Stomach (tissue), 9 donors: Measurements from ENCODE around the gene KRT24. TPM values are rescaled to one million over a fixed set of nuclear protein-coding genes. Genes with fewer than 3 reads are reported as not detected.
A peak's percentile ranks its signal among the peaks of the same experiment; 100 is the strongest.

Source experiments
- DNase-seq, 2 donors: peaks; one replicate each; pipeline versions ENCODE4 v3.0.0 to v3.0.0-alpha.2; 2013 to 2019
- H3K27ac ChIP-seq, 5 donors: fragments of 200-600 bp in 4 of 5; sonication (generic) in 4 of 5; one replicate each; pipeline ENCODE4 v1.5.1; 2013 to 2019; ENCODE audit warnings: mild to moderate bottlenecking in 1 of 5, moderate library complexity in 1 of 5
- H3K27me3 ChIP-seq, 3 donors: fragments of 200-600 bp; sonication (generic); one replicate each; pipeline ENCODE4 v1.5.1; 2017 to 2019; ENCODE audit warnings: mixed run types in 1 of 3
- H3K36me3 ChIP-seq, 4 donors: fragments of 200-600 bp; sonication (generic); 1 replicate in 3 of 4; 2 replicates in 1 of 4; pipeline ENCODE4 v1.5.1; 2016 to 2019
- H3K4me1 ChIP-seq, 4 donors: fragments of 200-600 bp; sonication (generic); one replicate each; pipeline ENCODE4 v1.5.1; 2016 to 2019
- H3K4me3 ChIP-seq, 4 donors: fragments of 200-600 bp; sonication (generic) in 3 of 4; one replicate each; pipeline ENCODE4 v1.5.1; 2016 to 2019; ENCODE audit warnings: mild to moderate bottlenecking in 1 of 4
- H3K9me3 ChIP-seq, 4 donors: fragments of 200-600 bp; sonication (generic); one replicate each; pipeline ENCODE4 v1.5.1; 2016 to 2019
- CTCF ChIP-seq, 7 experiments: fragments of 450-650 bp in 4 of 7; fragments of 200-600 bp in 3 of 7; sonication (generic) in 3 of 7; IDR thresholded peaks; one replicate each; pipeline ENCODE4 v1.5.1; 2016 to 2019; ENCODE audit warnings: antibody characterized with exemption in 7 of 7, control low read depth in 2 of 7, mild to moderate bottlenecking in 1 of 7
- EP300 ChIP-seq: sonication (generic); formaldehyde crosslinking; IDR thresholded peaks from one replicate; pipeline ENCODE4 v1.6.1; 2017; ENCODE audit warnings: antibody characterized with exemption
- POLR2A ChIP-seq, 4 donors: fragments of 450-650 bp; IDR thresholded peaks; one replicate each; pipeline ENCODE4 v1.6.1; 2016; ENCODE audit warnings: antibody characterized with exemption in 4 of 4, control low read depth in 2 of 4, mild to moderate bottlenecking in 1 of 4, moderate library complexity in 1 of 4
- POLR2AphosphoS5 ChIP-seq, 3 donors: sonication (generic); formaldehyde crosslinking; IDR thresholded peaks; one replicate each; pipeline ENCODE4 v1.6.1; 2016; ENCODE audit warnings: antibody characterized with exemption in 3 of 3
- WGBS, 5 donors: extraction: QIAGEN DNeasy Blood & Tissue Kit in 3 of 5; methylation state at CpG; one replicate each; pipeline versions ENCODE4 v1.1.5 to v1.1.7; 2013 to 2018; 5-methylcytosine and 5-hydroxymethylcytosine counted together
- intact Hi-C: fragments of 100-400 bp; cut with DNase I; formaldehyde crosslinking; loops from one replicate; pipeline ENCODE4 v1.15.1; 2023; ENCODE audit warnings: low total_unique reads
- polyA plus RNA-seq, 3 donors: library from polyadenylated mRNA; stranded (reverse); fragments of 200-250 nt; gene quantifications; one replicate each; pipeline ENCODE4 v1.2.3, GENCODE V29; 2013
- total RNA-seq, 5 donors: library from RNA; depleted of rRNA; stranded (reverse); fragments of >200 nt; gene quantifications; one replicate each; pipeline versions ENCODE4 v1.1.0 to v1.2.3, GENCODE V29; 2014 to 2016
- donor health status: healthy with polysubstance abuse.
- donor health status: Bipolar disorder and iron deficiency.
- donor health status: healthy.

Gene KRT24
- total and polyA plus RNA-seq, 8 donors: 0.56 to 30.4 (median 1.2) TPM; not detected in 4

DNA sequence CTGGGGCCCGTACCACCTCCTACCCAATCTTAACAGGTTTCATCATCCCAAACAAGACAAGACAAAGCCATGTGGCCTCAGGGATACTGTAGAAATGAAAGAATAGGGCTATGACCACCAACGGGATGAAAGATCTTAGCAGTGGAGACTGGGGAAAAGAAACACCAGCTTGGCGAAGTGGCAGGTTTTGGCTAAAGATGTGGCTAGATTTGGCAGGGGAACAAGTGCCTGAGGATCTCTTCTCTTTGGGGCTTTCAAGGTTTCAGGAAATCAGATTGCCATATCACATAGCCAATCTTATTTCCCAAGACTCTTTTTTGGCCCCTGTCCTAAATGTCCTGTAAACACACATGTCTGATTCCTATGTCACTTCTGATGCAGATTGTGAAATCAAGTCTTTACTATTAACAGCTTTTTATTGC lies 6.9 kb downstream of the KRT24 start:
- peaks cover 0 to 10% (median 0%) of the 10 kb centered on the region in 3 donors for H3K27me3 ChIP-seq
- DNase-seq: no peak
- H3K4me3 ChIP-seq: no peak overlapping the region
- H3K4me1 ChIP-seq: peaks cover 0 to 24% (median 15%) of the 10 kb centered on the region in 4 donors
- no peaks in the 10 kb centered on the region for H3K36me3 ChIP-seq
- 34 to 50% (median 39%) methylated on average over 3 of the region's 3 CpGs for WGBS, 5 donors
- H3K27ac ChIP-seq: peak overlapping the region in 3 of 5 donors; percentile 46 to 50 (median 49)
- H3K9me3 ChIP-seq: no peaks in the 10 kb centered on the region
- intact Hi-C loops: no loop called here
- TF ChIP-seq POLR2A (IDR thresholded peaks at IDR 0.05) (no peak), EP300 (no peak), CTCF (IDR thresholded peaks at IDR 0.05) (no peak)

DNA sequence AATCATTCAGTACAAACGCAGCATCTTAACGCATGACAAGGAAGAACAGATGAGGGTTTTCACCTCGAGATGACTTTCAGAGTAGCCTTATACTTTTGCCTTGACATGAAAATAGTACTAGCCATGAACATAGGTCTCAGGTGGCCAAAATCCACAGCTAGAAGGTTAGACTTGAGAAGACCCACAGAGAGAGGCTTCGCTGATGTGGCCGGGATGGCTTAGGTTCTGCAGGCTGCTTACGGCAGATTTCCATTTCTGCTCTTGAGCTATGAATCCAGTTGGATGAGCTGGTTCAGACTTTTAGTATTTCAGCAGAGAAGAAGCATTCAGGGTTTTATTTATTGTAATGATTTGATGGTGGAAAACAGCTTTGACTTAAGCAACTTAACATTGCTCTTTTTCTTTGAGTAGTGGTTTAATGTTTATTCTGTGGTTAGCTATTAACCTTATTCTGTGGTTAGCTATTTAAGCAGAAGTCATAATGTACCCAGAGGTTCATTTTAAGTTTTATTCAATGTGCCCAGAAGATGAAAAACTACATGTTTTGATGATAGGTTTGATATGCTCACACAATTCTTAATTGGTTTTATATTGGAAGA lies 7.6 kb downstream of the KRT24 start:
- peaks cover 0 to 10% (median 0%) of the 10 kb centered on the region in 3 donors for H3K27me3 ChIP-seq
- TF ChIP-seq CTCF (IDR thresholded peaks at IDR 0.05): no peak
- TF ChIP-seq EP300: no peak
- TF ChIP-seq POLR2AphosphoS5 (IDR thresholded peaks at IDR 0.05): no peak
- no peak for TF ChIP-seq POLR2A (IDR thresholded peaks at IDR 0.05)
- 62 to 77% (median 68%) methylated on average over 6 of the region's 6 CpGs for WGBS, 5 donors
- no peak overlapping the region for H3K4me3 ChIP-seq
- peak overlapping the region in 1 of 5 donors; percentile 14 for H3K27ac ChIP-seq
- H3K9me3 ChIP-seq: no peaks in the 10 kb centered on the region
- no peaks in the 10 kb centered on the region for H3K36me3 ChIP-seq
- intact Hi-C loops: no loop called here
- no peak for DNase-seq
- H3K4me1 ChIP-seq: peaks cover 0 to 24% (median 15%) of the 10 kb centered on the region in 4 donors

- H3K27me3 ChIP-seq: peaks cover 0 to 13% (median 0%) of the 10 kb centered on the region in 3 donors
- intact Hi-C loops: no loop called here
- TF ChIP-seq CTCF (IDR thresholded peaks at IDR 0.05): no peak
- TF ChIP-seq EP300: no peak
- no peak for TF ChIP-seq POLR2A (IDR thresholded peaks at IDR 0.05)
- TF ChIP-seq POLR2AphosphoS5 (IDR thresholded peaks at IDR 0.05): no peak
- WGBS, 5 donors: 64 to 71% (median 66%) methylated on average over 9 of the region's 9 CpGs
- H3K27ac ChIP-seq: no peak overlapping the region
- H3K4me1 ChIP-seq: peaks cover 0 to 22% (median 15%) of the 10 kb centered on the region in 4 donors
- peak in 1 of 2 donors; percentile 37 for DNase-seq
- no peaks in the 10 kb centered on the region for H3K9me3 ChIP-seq
- no peaks in the 10 kb centered on the region for H3K36me3 ChIP-seq
- no peak overlapping the region for H3K4me3 ChIP-seq
These were observed 9.0 kb downstream of the KRT24 start for GRCh38 chr17:40694584-40694983.

DNA sequence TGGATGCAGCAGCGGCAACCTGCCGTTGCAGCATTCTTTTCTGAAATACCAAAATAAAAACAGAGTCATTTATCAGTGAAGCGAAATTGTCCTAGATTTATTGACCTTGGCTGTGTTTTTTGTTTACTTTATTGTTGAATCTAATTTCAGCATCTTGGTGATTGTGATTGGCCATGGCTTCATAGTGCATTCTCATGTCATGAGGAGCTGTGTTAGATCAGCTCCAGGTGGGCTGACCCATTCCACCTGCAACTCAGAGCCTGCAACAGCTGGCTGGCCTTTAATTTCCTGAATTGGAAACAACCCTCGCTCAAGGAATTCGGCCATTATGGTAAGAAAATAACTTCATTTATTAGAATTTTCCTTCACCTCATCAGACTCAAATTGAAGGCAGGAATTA lies 16.4 kb downstream of the KRT24 start:
- intact Hi-C loops: no loop called here
- TF ChIP-seq POLR2A (IDR thresholded peaks at IDR 0.05): no peak
- TF ChIP-seq POLR2AphosphoS5 (IDR thresholded peaks at IDR 0.05): no peak
- TF ChIP-seq CTCF (IDR thresholded peaks at IDR 0.05): no peak
- TF ChIP-seq EP300: no peak
- DNase-seq: no peak
- Histone ChIP-seq H3K4me1 (no peaks in the 10 kb centered on the region), H3K36me3 (no peaks in the 10 kb centered on the region), H3K27me3 (peaks cover 0 to 3% (median 0%) of the 10 kb centered on the region in 3 donors), H3K27ac (no peak overlapping the region), H3K9me3 (no peaks in the 10 kb centered on the region), H3K4me3 (no peak overlapping the region)
- WGBS, 5 donors: 78 to 84% (median 82%) methylated on average over 5 of the region's 5 CpGs
